ENCODE data around the gene PCAT6. TPM values are rescaled to one million over a fixed set of nuclear protein-coding genes. Genes with fewer than 3 reads are reported as not detected.
"Not testable (repeated sequence)": the region's sequence is repeated elsewhere in the genome, so short reads cannot be mapped to it uniquely, and the experiment has no call there.

PCAT6 gene
- total RNA-seq, 1 donor from 2014 or later, result 1.4 TPM

GRCh38 chr1:202812176-202813026 is 1.6 kb downstream of the PCAT6 start:
- intact Hi-C loops (cut with micrococcal nuclease), result no loop called here
- no peak for DNase-seq
- H3K4me3 Mint-ChIP-seq, result peak overlapping the region; percentile 85
- peaks cover 2% of the 10 kb centered on the region for H3K36me3 Mint-ChIP-seq (ENCODE audit: low read depth)
- peaks cover 29% of the 10 kb centered on the region for H3K4me1 Mint-ChIP-seq
- H3K27ac Mint-ChIP-seq, result peak overlapping the region; percentile 4
- no peaks in the 10 kb centered on the region for H3K9me3 Mint-ChIP-seq
- H3K27me3 Mint-ChIP-seq, result peaks cover 28% of the 10 kb centered on the region

GRCh38 chr1:202815120-202815519 is 4.4 kb downstream of the PCAT6 start:
- intact Hi-C loops (cut with micrococcal nuclease), result no loop called here
- H3K9me3 Mint-ChIP-seq, result no peaks in the 10 kb centered on the region
- peaks cover 34% of the 10 kb centered on the region for H3K27me3 Mint-ChIP-seq
- H3K27ac Mint-ChIP-seq, result no peak overlapping the region
- no peaks in the 10 kb centered on the region for H3K36me3 Mint-ChIP-seq (ENCODE audit: low read depth)
- DNase-seq, result no peak
- peaks cover 14% of the 10 kb centered on the region for H3K4me1 Mint-ChIP-seq
- no peak overlapping the region for H3K4me3 Mint-ChIP-seq

DNA sequence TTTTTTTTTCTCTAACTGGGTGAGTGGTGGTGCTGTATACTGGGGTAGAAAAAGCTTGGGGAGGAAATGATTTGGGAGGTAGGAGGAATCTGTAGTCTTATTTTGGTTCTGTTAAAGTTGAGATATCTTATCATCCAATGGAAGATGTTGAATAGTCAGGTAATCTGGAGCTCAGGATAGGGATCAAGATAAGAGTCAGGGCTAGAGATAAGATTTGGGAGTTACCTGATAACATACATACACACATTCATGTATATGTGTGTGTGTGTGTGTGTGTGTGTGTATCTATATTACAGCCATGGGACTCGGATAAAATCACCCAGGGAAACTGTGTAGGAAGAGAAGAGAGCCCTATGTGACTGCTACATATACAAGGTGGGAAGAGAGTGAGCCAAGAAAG is 8.1 kb downstream of the PCAT6 start:
- intact Hi-C loops (cut with micrococcal nuclease), result no loop called here
- Mint-ChIP-seq H3K4me3 (no peak overlapping the region), H3K4me1 (peaks cover 2% of the 10 kb centered on the region), H3K27ac (no peak overlapping the region), H3K36me3 (ENCODE audit: low read depth) (no peaks in the 10 kb centered on the region), H3K27me3 (peaks cover 41% of the 10 kb centered on the region), H3K9me3 (no peaks in the 10 kb centered on the region)
- DNase-seq, result no peak

DNA sequence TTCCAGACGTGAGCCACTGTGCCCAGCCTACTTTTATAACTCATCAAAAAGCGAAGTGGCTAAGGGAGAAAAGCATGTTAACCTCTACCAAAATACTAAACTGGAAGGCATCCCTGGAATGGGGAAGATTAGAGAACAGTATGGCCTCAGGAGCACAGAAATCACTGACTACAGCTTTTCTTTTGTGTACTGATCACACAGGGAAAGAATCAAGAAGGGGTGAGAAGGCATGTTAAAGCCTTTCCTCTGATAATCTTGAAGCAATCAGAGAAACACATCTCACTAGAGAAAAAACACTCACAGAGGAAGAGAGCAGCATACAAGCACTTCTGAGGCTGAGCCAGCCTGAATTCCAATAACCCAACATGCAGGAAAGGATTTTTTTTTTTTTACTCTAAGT is 10.7 kb downstream of the PCAT6 start:
- no peak overlapping the region for H3K4me3 Mint-ChIP-seq
- H3K27me3 Mint-ChIP-seq, result peaks cover 43% of the 10 kb centered on the region
- intact Hi-C loops (cut with micrococcal nuclease), result no loop called here
- no peak overlapping the region for H3K27ac Mint-ChIP-seq
- H3K9me3 Mint-ChIP-seq, result no peaks in the 10 kb centered on the region
- DNase-seq, result no peak
- H3K36me3 Mint-ChIP-seq (ENCODE audit: low read depth), result no peaks in the 10 kb centered on the region
- H3K4me1 Mint-ChIP-seq, result peaks cover 2% of the 10 kb centered on the region

- intact Hi-C loops (cut with micrococcal nuclease), result no loop called here
- Mint-ChIP-seq H3K36me3 (ENCODE audit: low read depth) (no peaks in the 10 kb centered on the region), H3K27ac (no peak overlapping the region), H3K9me3 (no peaks in the 10 kb centered on the region), H3K4me1 (peaks cover 2% of the 10 kb centered on the region), H3K4me3 (no peak overlapping the region), H3K27me3 (peaks cover 32% of the 10 kb centered on the region)
- no peak for DNase-seq
Measured at GRCh38 chr1:202825748-202826147, 15.0 kb downstream of the PCAT6 start.

- H3K36me3 Mint-ChIP-seq (ENCODE audit: low read depth); DNase-seq; H3K4me1 Mint-ChIP-seq; intact Hi-C loops (cut with micrococcal nuclease); H3K9me3 Mint-ChIP-seq; H3K4me3 Mint-ChIP-seq; H3K27ac Mint-ChIP-seq: not testable (repeated sequence)
- peaks cover 20% of the 10 kb centered on the region for H3K27me3 Mint-ChIP-seq
Measured at GRCh38 chr1:202829223-202829622, 18.5 kb downstream of the PCAT6 start.

- no peaks in the 10 kb centered on the region for H3K9me3 Mint-ChIP-seq
Measured at GRCh38 chr1:202831906-202832305, 21.2 kb downstream of the PCAT6 start.

DNA sequence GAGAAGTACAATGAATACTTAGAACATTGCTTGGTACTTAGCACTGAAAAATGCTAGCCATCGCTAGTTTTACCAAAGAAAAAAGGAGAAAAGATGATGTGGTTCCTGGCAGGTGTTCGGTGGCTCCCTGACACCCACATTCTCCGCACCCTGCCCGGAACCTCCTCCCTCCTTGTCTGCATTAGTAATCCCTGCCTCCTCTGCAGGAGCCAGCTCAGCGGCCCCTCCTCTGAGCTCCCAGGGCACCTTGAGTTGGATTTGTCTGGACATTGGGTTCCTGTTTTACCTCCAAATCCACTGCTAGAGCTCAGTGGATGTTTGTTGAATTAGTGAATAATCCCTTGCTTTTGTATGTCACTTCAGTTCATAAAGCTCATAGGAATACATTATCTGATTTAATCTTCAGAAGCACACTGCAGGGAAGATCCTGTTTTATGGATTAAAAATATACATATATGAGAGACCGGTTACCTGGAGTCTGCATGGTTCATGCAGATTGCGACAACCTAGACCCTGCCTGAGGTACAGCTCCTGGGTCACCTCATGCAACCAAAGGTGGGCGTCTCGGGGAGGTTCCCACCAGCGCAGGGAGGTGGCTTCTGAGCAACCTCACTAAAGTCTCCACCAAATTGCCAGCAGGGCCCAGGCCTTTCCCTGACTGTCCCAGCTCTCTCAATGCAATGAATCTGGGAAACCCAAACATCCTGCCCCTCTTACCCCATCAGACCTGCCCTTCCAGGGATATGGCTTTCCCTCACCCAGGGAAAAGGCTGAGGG is 24.2 kb downstream of the PCAT6 start:
- Mint-ChIP-seq H3K27me3 (no peaks in the 10 kb centered on the region), H3K4me3 (peak overlapping the region; percentile 76), H3K27ac (peak overlapping the region; percentile 81), H3K36me3 (ENCODE audit: low read depth) (no peaks in the 10 kb centered on the region), H3K4me1 (peaks cover 47% of the 10 kb centered on the region), H3K9me3 (no peaks in the 10 kb centered on the region)
- intact Hi-C loops (cut with micrococcal nuclease), result no loop called here
- DNase-seq, result peak; percentile 71

More at GRCh38 chr1:202831906-202832305, 21.2 kb downstream of the PCAT6 start:
- Mint-ChIP-seq H3K4me1 (peaks cover 33% of the 10 kb centered on the region), H3K4me3 (no peak overlapping the region), H3K27ac (peak overlapping the region; percentile 8), H3K36me3 (ENCODE audit: low read depth) (no peaks in the 10 kb centered on the region), H3K27me3 (peaks cover 5% of the 10 kb centered on the region)
- intact Hi-C loops (cut with micrococcal nuclease), result no loop called here
- no peak for DNase-seq

DNA sequence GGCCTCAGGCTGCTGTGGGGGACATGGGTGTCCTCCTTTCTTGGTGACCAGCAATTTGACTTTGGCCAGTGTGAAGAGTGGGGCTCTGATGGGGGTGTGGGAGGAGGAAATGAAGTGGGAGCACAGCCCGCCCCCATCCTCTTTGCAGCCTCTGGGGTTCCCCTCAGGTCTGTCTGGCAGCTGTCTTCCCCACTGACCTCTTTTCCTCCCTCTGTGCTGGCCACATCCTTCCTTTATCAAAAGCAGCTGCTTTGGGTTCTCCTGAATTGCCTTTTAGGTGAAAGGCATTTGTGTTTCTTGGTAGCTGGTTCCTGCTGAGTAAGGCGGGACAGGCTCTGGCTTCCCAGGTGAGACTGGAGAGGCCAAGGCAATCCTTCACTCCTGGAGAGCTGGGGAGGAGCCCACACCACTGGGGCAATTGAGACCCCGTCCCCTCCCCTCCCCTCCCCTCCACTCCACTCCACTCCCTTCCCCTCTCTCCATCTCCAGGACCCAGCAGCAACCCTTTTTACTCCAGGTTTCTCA is 24.9 kb downstream of the PCAT6 start:
- H3K27ac Mint-ChIP-seq, result peak overlapping the region; percentile 81
- peak overlapping the region; percentile 76 for H3K4me3 Mint-ChIP-seq
- H3K36me3 Mint-ChIP-seq (ENCODE audit: low read depth), result no peaks in the 10 kb centered on the region
- intact Hi-C loops (cut with micrococcal nuclease), result loop anchor here (2.0 kb wide), 1 partner anchor 31 kb away; no protein-coding TSS in a partner anchor
- DNase-seq, result peak; percentile 86
- no peaks in the 10 kb centered on the region for H3K9me3 Mint-ChIP-seq
- peaks cover 47% of the 10 kb centered on the region for H3K4me1 Mint-ChIP-seq
- H3K27me3 Mint-ChIP-seq, result no peaks in the 10 kb centered on the region

GRCh38 chr1:202836623-202837403 is 26.1 kb downstream of the PCAT6 start:
- H3K36me3 Mint-ChIP-seq (ENCODE audit: low read depth), result no peaks in the 10 kb centered on the region
- H3K27ac Mint-ChIP-seq, result peak overlapping the region; percentile 78
- no peaks in the 10 kb centered on the region for H3K27me3 Mint-ChIP-seq
- H3K4me1 Mint-ChIP-seq, result peaks cover 47% of the 10 kb centered on the region
- intact Hi-C loops (cut with micrococcal nuclease), result loop anchor here (2.0 kb wide), 1 partner anchor 32 kb away; no protein-coding TSS in a partner anchor
- peak overlapping the region; percentile 76 for H3K4me3 Mint-ChIP-seq
- H3K9me3 Mint-ChIP-seq, result no peaks in the 10 kb centered on the region
- DNase-seq, result no peak

GRCh38 chr1:202837746-202838262 is 27.1 kb downstream of the PCAT6 start:
- no peak overlapping the region for H3K27ac Mint-ChIP-seq
- no peaks in the 10 kb centered on the region for H3K27me3 Mint-ChIP-seq
- intact Hi-C loops (cut with micrococcal nuclease), result loop anchor here (2.0 kb wide), 1 partner anchor 33 kb away; no protein-coding TSS in a partner anchor
- H3K36me3 Mint-ChIP-seq (ENCODE audit: low read depth), result no peaks in the 10 kb centered on the region
- H3K9me3 Mint-ChIP-seq, result no peaks in the 10 kb centered on the region
- no peak for DNase-seq
- peak overlapping the region; percentile 55 for H3K4me3 Mint-ChIP-seq
- peaks cover 47% of the 10 kb centered on the region for H3K4me1 Mint-ChIP-seq

DNA sequence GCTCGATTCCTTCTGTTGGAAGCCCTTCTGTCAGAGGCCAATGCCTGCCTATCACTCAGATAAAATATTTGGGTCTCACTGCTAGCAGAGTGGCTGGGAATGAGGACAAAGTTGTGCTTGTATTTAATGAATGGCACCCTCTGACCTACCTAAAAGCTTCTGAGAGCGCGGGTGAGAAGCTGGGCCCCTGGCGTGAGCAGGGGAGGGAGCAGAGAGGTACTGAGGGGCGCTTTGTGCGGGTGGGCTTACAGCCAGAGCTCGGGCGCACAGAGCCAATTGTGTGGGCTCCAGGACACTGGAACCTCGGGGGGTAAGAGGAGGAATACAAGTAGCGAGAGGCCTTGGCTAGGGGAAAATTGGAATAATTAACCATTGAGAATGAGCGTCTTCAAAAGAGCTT is 32.3 kb downstream of the PCAT6 start:
- intact Hi-C loops (cut with micrococcal nuclease), result no loop called here
- peaks cover 13% of the 10 kb centered on the region for H3K4me1 Mint-ChIP-seq
- DNase-seq, result no peak
- no peaks in the 10 kb centered on the region for H3K27me3 Mint-ChIP-seq
- H3K9me3 Mint-ChIP-seq, result no peaks in the 10 kb centered on the region
- H3K27ac Mint-ChIP-seq, result no peak overlapping the region
- H3K36me3 Mint-ChIP-seq (ENCODE audit: low read depth), result no peaks in the 10 kb centered on the region
- no peak overlapping the region for H3K4me3 Mint-ChIP-seq

DNA sequence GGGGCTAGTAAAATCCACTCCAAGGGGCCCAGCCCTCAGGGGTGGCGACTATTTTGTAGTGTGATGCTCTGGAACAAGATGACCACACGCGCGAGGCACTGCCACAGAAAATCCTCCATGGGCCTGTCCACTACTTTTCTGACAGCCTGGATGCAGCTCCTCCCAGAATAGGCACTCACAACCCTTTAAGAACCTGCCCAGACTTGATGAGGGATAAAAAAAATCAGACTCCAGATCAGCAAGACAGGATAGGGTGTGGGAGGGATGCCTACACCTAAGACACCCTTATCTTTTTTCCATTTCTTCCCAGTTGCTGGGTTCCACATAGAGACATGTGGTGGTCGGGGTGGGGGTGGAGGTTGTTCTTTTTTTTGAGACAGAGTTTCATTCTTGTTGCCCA is 33.5 kb downstream of the PCAT6 start:
- no peaks in the 10 kb centered on the region for H3K36me3 Mint-ChIP-seq (ENCODE audit: low read depth)
- H3K27ac Mint-ChIP-seq, result no peak overlapping the region
- intact Hi-C loops (cut with micrococcal nuclease), result no loop called here
- no peak overlapping the region for H3K4me3 Mint-ChIP-seq
- H3K27me3 Mint-ChIP-seq, result no peaks in the 10 kb centered on the region
- peaks cover 21% of the 10 kb centered on the region for H3K4me1 Mint-ChIP-seq
- DNase-seq, result no peak
- H3K9me3 Mint-ChIP-seq, result no peaks in the 10 kb centered on the region

Measured in activated CD4-positive, alpha-beta T cell treated with anti-CD3 and anti-CD28 coated beads, Interleukin-2, amount 10 ng/mL, durations not matched to agents 24 days and 14 days (primary cell).